Trophoblast cell (in vitro differentiated cells and primary cell): ENCODE data around the gene GLRA3. TPM values are rescaled to one million over a fixed set of nuclear protein-coding genes. Genes with fewer than 3 reads are reported as not detected.
A peak's percentile ranks its signal among the peaks of the same experiment; 100 is the strongest.
"Not testable (repeated sequence)": the region's sequence is repeated elsewhere in the genome, so short reads cannot be mapped to it uniquely, and the experiment has no call there.

Source experiments
- DNase-seq, 2 donors: peaks; one replicate each; pipeline ENCODE4 v3.0.0-alpha.2; 2016
- H2AFZ ChIP-seq: 2 replicates; pipeline ENCODE4 v1.6.1; 2013; ENCODE audit warnings: low read length, moderate library complexity, mild to moderate bottlenecking; ENCODE audit not compliant: insufficient read depth, poor library complexity
- H2AK5ac ChIP-seq: 2 replicates; pipeline ENCODE4 v1.6.1; 2013; ENCODE audit warnings: mild to moderate bottlenecking, low read length
- H2BK120ac ChIP-seq: 2 replicates; pipeline ENCODE4 v1.6.1; 2013; ENCODE audit warnings: low read length, mild to moderate bottlenecking, moderate library complexity; ENCODE audit not compliant: insufficient read depth, poor library complexity
- H2BK12ac ChIP-seq: 2 replicates; pipeline ENCODE4 v1.6.1; 2013; ENCODE audit warnings: mild to moderate bottlenecking, low read length, moderate library complexity
- H2BK5ac ChIP-seq: 2 replicates; pipeline ENCODE4 v1.6.1; 2013; ENCODE audit warnings: low read length, low read depth, moderate library complexity, mild to moderate bottlenecking; ENCODE audit not compliant: poor library complexity
- H3K14ac ChIP-seq: 2 replicates; pipeline ENCODE4 v1.6.1; 2013; ENCODE audit warnings: mild to moderate bottlenecking, low read length
- H3K18ac ChIP-seq: 2 replicates; pipeline ENCODE4 v1.6.1; 2013; ENCODE audit warnings: mild to moderate bottlenecking, low read length
- H3K23ac ChIP-seq: 2 replicates; pipeline ENCODE4 v1.6.1; 2013; ENCODE audit warnings: low read length
- H3K27ac ChIP-seq: 2 replicates; pipeline ENCODE4 v1.5.1; 2013; ENCODE audit warnings: low read depth, mild to moderate bottlenecking, inconsistent platforms, low read length, moderate library complexity
- H3K27me3 ChIP-seq: 2 replicates; pipeline ENCODE4 v1.6.1; 2013; ENCODE audit warnings: inconsistent platforms, mild to moderate bottlenecking, low read length, moderate library complexity; ENCODE audit not compliant: insufficient read depth
- H3K36me3 ChIP-seq, 2 experiments: 1 replicate in 1 of 2; 2 replicates in 1 of 2; pipeline ENCODE4 v1.6.1; 2013; ENCODE audit warnings: low read length in 2 of 2, mild to moderate bottlenecking in 2 of 2, moderate library complexity in 1 of 2; ENCODE audit not compliant: insufficient read depth in 2 of 2, control insufficient read depth in 1 of 2
- H3K4ac ChIP-seq: 2 replicates; pipeline ENCODE4 v1.6.1; 2013; ENCODE audit warnings: low read depth, mild to moderate bottlenecking, low read length, moderate library complexity
- H3K4me1 ChIP-seq, 2 experiments: 1 replicate in 1 of 2; 2 replicates in 1 of 2; pipeline ENCODE4 v1.6.1; 2013; ENCODE audit warnings: low read length in 2 of 2, mild to moderate bottlenecking in 2 of 2, moderate library complexity in 1 of 2; ENCODE audit not compliant: insufficient read depth in 2 of 2, control insufficient read depth in 1 of 2
- H3K4me2 ChIP-seq: 2 replicates; pipeline ENCODE4 v1.6.1; 2013; ENCODE audit warnings: inconsistent platforms, mild to moderate bottlenecking, low read length, moderate library complexity
- H3K4me3 ChIP-seq: 2 replicates; pipeline ENCODE4 v1.5.1; 2013; ENCODE audit warnings: mild to moderate bottlenecking, low read depth, low read length, inconsistent platforms
- H3K79me1 ChIP-seq: one replicate; pipeline ENCODE4 v1.6.1; 2013; ENCODE audit warnings: low read length
- H3K79me2 ChIP-seq: 2 replicates; pipeline ENCODE4 v1.6.1; 2013; ENCODE audit warnings: low read length, mild to moderate bottlenecking; ENCODE audit not compliant: control insufficient read depth, insufficient read depth, poor library complexity
- H3K9ac ChIP-seq: 2 replicates; pipeline ENCODE4 v1.6.1; 2013; ENCODE audit warnings: mild to moderate bottlenecking, low read length
- H3K9me3 ChIP-seq: 2 replicates; pipeline ENCODE4 v1.6.1; 2013; ENCODE audit warnings: low read depth, mild to moderate bottlenecking, control low read depth, inconsistent platforms, low read length; ENCODE audit not compliant: insufficient read depth
- H4K12ac ChIP-seq: 2 replicates; pipeline ENCODE4 v1.6.1; 2013; ENCODE audit warnings: low read depth, mild to moderate bottlenecking, low read length, moderate library complexity
- H4K8ac ChIP-seq: 2 replicates; pipeline ENCODE4 v1.6.1; 2013; ENCODE audit warnings: low read depth, mild to moderate bottlenecking, low read length, moderate library complexity
- H4K91ac ChIP-seq: one replicate; pipeline ENCODE4 v1.6.1; 2013; ENCODE audit warnings: low read depth, mild to moderate bottlenecking, low read length, moderate library complexity
- WGBS: extraction: QIAGEN DNeasy Blood & Tissue Kit; methylation state at CpG from one replicate; pipeline ENCODE4 v1.1.7; 2013; ENCODE audit warnings: missing lambda C conversion rate; ENCODE audit not compliant: insufficient read length, insufficient coverage; ENCODE audit errors: extremely low coverage; 5-methylcytosine and 5-hydroxymethylcytosine counted together
- polyA plus RNA-seq: library from polyadenylated mRNA; stranded (reverse); fragments of 200-250 nt; gene quantifications from 2 replicates; pipeline ENCODE4 v1.2.3, GENCODE V29; 2013

The GLRA3 gene
- polyA plus RNA-seq: 0.03 TPM in 2 replicates

- H2BK12ac ChIP-seq: no peak within 1 kb of the TSS
- H2AFZ ChIP-seq: no peak within 1 kb of the TSS
- no peaks in the 10 kb centered on the region for H3K79me1 ChIP-seq
- peaks cover 3 to 5% of the 10 kb centered on the region in 2 experiments for H3K4me1 ChIP-seq
- H3K79me2 ChIP-seq: no peaks in the 10 kb centered on the region
- H3K27ac ChIP-seq: peak within 1 kb of the TSS; percentile 41
- no peak within 1 kb of the TSS for H2AK5ac ChIP-seq
- no peak within 1 kb of the TSS for H2BK120ac ChIP-seq
- peak within 1 kb of the TSS; percentile 33 for H3K9ac ChIP-seq
- no peak within 1 kb of the TSS for H2BK5ac ChIP-seq
- H3K36me3 ChIP-seq: no peaks in the 10 kb centered on the region
- no peaks in the 10 kb centered on the region for H3K9me3 ChIP-seq
- no peak within 1 kb of the TSS for H3K4ac ChIP-seq
- no peak within 1 kb of the TSS for H4K91ac ChIP-seq
- peak within 1 kb of the TSS; percentile 68 for H3K4me3 ChIP-seq
- no peak within 1 kb of the TSS for H3K18ac ChIP-seq
- WGBS: no CpG with 5 or more reads among the region's 40 CpGs
- peak; percentile 73 to 84 for DNase-seq
- no peak within 1 kb of the TSS for H4K12ac ChIP-seq
- H4K8ac ChIP-seq: no peak within 1 kb of the TSS
- no peak within 1 kb of the TSS for H3K23ac ChIP-seq
- no peaks in the 10 kb centered on the region for H3K27me3 ChIP-seq
- H3K14ac ChIP-seq: no peak within 1 kb of the TSS
- H3K4me2 ChIP-seq: peak within 1 kb of the TSS; percentile 99
Observed at GRCh38 chr4:174828845-174829701, at the start of gene GLRA3. Gene GLRA3 (minus strand): TSS chr4:174829247. CDS start chr4:174828811, 436 bp downstream.

DNA sequence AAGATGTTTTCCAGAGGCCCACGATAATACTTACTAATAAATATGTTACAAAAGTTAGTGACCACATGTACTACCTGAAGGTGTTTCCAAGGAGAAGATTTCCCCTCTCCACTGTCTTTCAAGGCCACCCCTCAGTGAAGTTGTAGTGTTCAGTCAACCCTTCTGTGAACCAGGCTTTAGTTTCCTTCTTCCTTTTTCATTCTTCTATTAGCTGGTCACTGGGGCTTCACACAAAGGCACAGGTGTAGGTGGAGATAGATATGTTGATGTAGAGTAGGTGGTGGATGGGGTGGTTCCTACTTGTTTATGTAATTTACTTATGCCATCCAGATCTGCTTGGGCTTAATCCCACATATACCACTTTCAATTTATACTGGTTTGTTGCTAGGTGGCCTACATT is 45.9 kb upstream of the GLRA3 start:
- H2BK12ac ChIP-seq: no peak overlapping the region
- H3K27ac ChIP-seq: no peak overlapping the region
- no peak overlapping the region for H2BK120ac ChIP-seq
- H3K18ac ChIP-seq: no peak overlapping the region
- DNase-seq: no peak
- no peak overlapping the region for H3K9ac ChIP-seq
- H3K4me2 ChIP-seq: no peak overlapping the region
- no peaks in the 10 kb centered on the region for H3K36me3 ChIP-seq
- no peak overlapping the region for H3K4me3 ChIP-seq
- H3K79me2 ChIP-seq: no peaks in the 10 kb centered on the region
- no peak overlapping the region for H4K12ac ChIP-seq
- H3K79me1 ChIP-seq: peaks cover 2% of the 10 kb centered on the region
- H3K14ac ChIP-seq: no peak overlapping the region
- no peak overlapping the region for H3K4ac ChIP-seq
- no peak overlapping the region for H4K8ac ChIP-seq
- peaks cover 2 to 3% of the 10 kb centered on the region in 2 experiments for H3K4me1 ChIP-seq
- H3K9me3 ChIP-seq: no peaks in the 10 kb centered on the region
- H2AK5ac ChIP-seq: no peak overlapping the region
- no CpG with 5 or more reads among the region's 1 CpG for WGBS
- no peaks in the 10 kb centered on the region for H3K27me3 ChIP-seq
- H4K91ac ChIP-seq: no peak overlapping the region
- H3K23ac ChIP-seq: no peak overlapping the region
- no peak overlapping the region for H2AFZ ChIP-seq
- H2BK5ac ChIP-seq: no peak overlapping the region

GRCh38 chr4:174873931-174874330 is 44.9 kb upstream of the GLRA3 start:
- Histone ChIP-seq H4K12ac (no peak overlapping the region), H3K4me2 (no peak overlapping the region), H2BK120ac (no peak overlapping the region), H3K79me2 (no peaks in the 10 kb centered on the region), H2BK12ac (no peak overlapping the region), H3K4ac (no peak overlapping the region), H3K36me3 (no peaks in the 10 kb centered on the region), H4K8ac (no peak overlapping the region), H3K9me3 (no peaks in the 10 kb centered on the region), H3K4me1 (peaks cover 2 to 3% of the 10 kb centered on the region in 2 experiments), H2BK5ac (no peak overlapping the region), H3K18ac (no peak overlapping the region), H2AFZ (no peak overlapping the region), H3K14ac (no peak overlapping the region), H3K27ac (no peak overlapping the region), H3K23ac (no peak overlapping the region), H2AK5ac (no peak overlapping the region), H3K79me1 (peaks cover 2% of the 10 kb centered on the region), H3K4me3 (no peak overlapping the region), H3K27me3 (no peaks in the 10 kb centered on the region), H4K91ac (no peak overlapping the region), H3K9ac (no peak overlapping the region)
- DNase-seq: peak; percentile 8 to 58
- WGBS: no CpG with 5 or more reads among the region's 1 CpG

DNA sequence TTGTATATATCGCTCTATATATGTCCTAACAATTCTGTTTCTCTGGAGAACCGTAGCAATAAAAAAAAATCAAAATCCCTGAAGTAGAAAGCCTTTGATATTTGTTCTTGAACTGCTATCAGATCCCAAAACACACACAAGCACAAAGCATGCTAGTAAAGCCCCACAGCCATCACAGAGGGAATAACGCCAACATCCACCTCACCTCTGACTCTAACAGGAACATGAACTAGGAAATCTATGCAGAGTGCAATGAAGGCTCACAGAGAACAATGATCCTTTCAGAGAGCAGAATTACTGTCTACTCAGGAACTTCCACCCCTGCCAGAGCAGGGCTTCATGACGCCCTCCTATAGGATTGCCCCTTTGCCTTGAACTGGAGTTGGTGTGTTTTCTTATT is 44.1 kb upstream of the GLRA3 start:
- DNase-seq, H3K4me2 ChIP-seq, H4K91ac ChIP-seq, H3K79me2 ChIP-seq, H2BK120ac ChIP-seq, H3K18ac ChIP-seq, H3K4me3 ChIP-seq, H3K79me1 ChIP-seq, H3K23ac ChIP-seq, H3K27ac ChIP-seq, H3K9ac ChIP-seq, H3K36me3 ChIP-seq, H2AK5ac ChIP-seq, H3K27me3 ChIP-seq, H2BK5ac ChIP-seq, H4K12ac ChIP-seq, H3K14ac ChIP-seq, H2BK12ac ChIP-seq, H2AFZ ChIP-seq, H3K9me3 ChIP-seq, H3K4ac ChIP-seq, H3K4me1 ChIP-seq, H4K8ac ChIP-seq: not testable (repeated sequence)
- WGBS: no CpG with 5 or more reads among the region's 4 CpGs
